AG08395 (cell line): ENCODE results near the gene LNX1.
"Not testable (repeated sequence)": the region's sequence is repeated elsewhere in the genome, so short reads cannot be mapped to it uniquely, and the experiment has no call there.

ENCODE experiments used
- DNase-seq: peaks from one replicate; pipeline ENCODE4 v3.0.0; 2012; ENCODE audit warnings: mixed read lengths, low spot score

LNX1 gene

GRCh38 chr4:53459548-53459947 is 131.7 kb downstream of the LNX1 start:
- DNase-seq, result peak; percentile 29

- DNase-seq, result no peak
Measured at GRCh38 chr4:53456178-53456577, 135.1 kb downstream of the LNX1 start.

GRCh38 chr4:53455766-53456165 is 135.5 kb downstream of the LNX1 start:
- no peak for DNase-seq

GRCh38 chr4:53453385-53453784 is 137.9 kb downstream of the LNX1 start:
- DNase-seq, result no peak

- DNase-seq, result no peak
Measured at GRCh38 chr4:53450773-53451172, 140.5 kb downstream of the LNX1 start.

GRCh38 chr4:53444954-53445353 is 146.3 kb downstream of the LNX1 start:
- DNase-seq, result no peak

GRCh38 chr4:53441564-53441963 is 149.7 kb downstream of the LNX1 start:
- no peak for DNase-seq

GRCh38 chr4:53436251-53436650 is 155.0 kb downstream of the LNX1 start:
- DNase-seq, result no peak

DNA sequence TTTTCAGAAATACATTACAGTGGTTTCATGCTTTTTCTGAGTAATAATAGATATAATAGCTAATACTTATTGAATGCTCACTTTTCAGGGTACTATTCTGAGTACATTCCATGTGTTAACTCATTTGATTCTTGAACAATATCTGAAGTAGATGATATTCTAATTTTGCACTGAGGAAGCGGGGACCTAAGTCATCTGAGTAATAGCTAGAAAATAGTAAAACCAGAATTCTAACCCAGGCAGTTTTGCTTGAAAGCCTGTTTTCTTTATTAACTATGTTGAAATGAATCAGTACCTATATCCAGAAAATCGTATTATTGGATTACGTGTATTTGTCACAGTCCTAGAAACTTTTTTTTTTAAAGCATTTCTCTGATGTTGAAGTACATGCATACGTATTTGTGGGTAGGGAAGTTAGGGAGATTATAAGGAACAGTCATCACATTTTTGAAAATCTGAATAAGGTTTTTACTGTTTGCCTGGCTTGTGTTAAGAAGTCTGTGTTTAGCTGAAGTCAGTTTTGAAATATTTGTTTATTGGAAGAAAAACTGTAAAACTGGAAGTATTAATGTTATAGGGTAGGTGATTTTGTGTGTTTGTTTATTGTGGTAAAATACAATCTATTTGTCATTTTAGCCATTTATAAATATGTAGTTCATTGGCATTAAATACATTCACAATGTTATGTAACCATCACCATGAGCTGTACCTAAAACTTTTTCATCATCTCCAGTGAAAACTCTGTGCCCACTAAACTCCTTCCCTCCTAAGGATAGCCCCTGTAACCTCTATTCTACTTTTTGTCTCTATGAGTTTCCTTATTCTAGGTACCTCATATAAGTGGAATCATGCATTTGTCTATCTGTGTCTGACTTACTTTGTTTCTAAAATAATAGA is 158.5 kb downstream of the LNX1 start:
- no peak for DNase-seq

DNA sequence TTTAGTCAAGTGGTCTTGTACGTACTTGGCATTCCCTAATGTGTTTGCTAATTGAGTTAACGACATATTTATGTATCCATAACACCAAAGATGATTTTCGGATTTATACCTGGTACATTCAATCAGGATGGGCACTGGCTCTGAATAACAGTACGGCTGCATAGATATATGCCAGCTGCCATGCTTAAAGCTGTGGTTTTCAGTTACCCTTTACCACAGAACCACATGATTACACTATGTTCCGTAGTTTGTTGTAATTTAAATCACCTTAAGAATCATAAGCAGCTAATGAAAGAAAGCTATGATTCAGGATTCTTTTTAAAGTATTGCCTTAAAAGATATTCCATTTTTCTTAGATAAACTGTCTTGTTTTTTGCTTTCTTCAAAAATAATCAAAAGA is 160.2 kb downstream of the LNX1 start:
- DNase-seq, result no peak

DNA sequence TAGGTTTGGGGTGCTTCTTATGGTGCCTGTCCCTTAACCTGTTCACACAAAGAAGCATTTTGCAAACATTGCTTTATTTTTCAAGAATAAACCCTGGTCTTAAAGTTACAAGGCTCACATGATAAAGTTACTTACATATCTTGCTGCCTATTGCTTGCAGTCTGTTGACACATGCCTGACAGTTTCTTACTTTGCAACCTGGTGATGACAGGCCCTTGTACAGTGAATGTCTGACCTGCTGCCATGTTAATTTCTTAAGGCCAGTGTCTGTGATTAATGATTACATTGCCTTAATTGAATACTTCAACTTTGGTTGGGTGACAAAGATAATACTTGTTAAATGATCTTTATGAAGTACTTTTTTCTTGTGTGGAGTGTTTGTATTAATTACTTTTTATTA is 163.9 kb downstream of the LNX1 start:
- no peak for DNase-seq

DNA sequence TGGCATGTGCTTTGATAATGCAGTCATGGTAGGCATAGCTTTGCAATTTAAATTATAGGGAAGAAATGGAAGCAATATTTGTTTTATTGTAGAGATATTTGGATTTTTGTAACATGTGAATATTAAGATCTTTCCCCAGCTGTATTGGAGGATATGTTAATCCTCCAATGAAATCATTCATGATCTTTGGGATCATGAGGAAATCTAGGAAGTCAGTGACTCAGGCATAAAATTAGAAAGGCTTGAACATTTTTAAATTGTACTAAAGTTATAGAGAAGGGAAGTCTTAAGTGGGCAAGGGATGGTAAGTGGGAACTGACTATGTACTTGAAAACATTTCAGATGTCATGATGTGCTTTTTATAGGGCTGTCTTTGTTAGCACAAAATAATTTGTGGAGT is 167.0 kb downstream of the LNX1 start:
- no peak for DNase-seq

- no peak for DNase-seq
Measured at GRCh38 chr4:53422367-53422766, 168.9 kb downstream of the LNX1 start.

GRCh38 chr4:53421791-53422190 is 169.5 kb downstream of the LNX1 start:
- DNase-seq, result no peak

- no peak for DNase-seq
Measured at GRCh38 chr4:53419208-53419607, 172.1 kb downstream of the LNX1 start.

- not testable (repeated sequence) for DNase-seq
Measured at GRCh38 chr4:53409479-53409878, 181.8 kb downstream of the LNX1 start.
